ENCODE measurements around the gene RNF11. TPM values are rescaled to one million over a fixed set of nuclear protein-coding genes. Genes with fewer than 3 reads are reported as not detected.

RNF11 gene
- 15.3 and 17.1 TPM in 2 replicates for total RNA-seq

- Mint-ChIP-seq H3K4me3 (peak within 1 kb of the TSS; percentile 92), H3K9me3 (no peaks in the 10 kb centered on the region), H3K4me1 (peaks cover 24% of the 10 kb centered on the region), H3K27ac (peak within 1 kb of the TSS; percentile 93), H3K36me3 (ENCODE audit: low read depth) (peaks cover 4% of the 10 kb centered on the region), H3K27me3 (peaks cover 4% of the 10 kb centered on the region)
- DNase-seq (peak; percentile 94), ATAC-seq (ENCODE audit: low read depth) (peak; percentile 74)
- TF ChIP-seq CTCF (IDR thresholded peaks at IDR 0.05): no peak
- ChIA-PET CTCF (interaction anchor here (1.0 to 1.9 kb wide), 2 partner anchors 47 to 61 kb away, joined by 4 to 5 read pairs; no protein-coding TSS in a partner anchor), POLR2A (interaction anchor here (0.6 to 2.5 kb wide), 8 partner anchors 15 to 759 kb away, joined by 3 to 18 read pairs (median 4); no protein-coding TSS in a partner anchor)
- intact Hi-C loops (cut with micrococcal nuclease): loop anchor here (1.0 to 10.0 kb wide), 9 partner anchors 32 to 821 kb away; partner anchors contain the start of genes BTF3L4, EPS15, FAF1 and NRDC
These were observed at the start of gene RNF11 for GRCh38 chr1:51235673-51236530. TSS of gene RNF11 (plus strand) at chr1:51236273. CDS start at chr1:51236757, 484 bp downstream.

GRCh38 chr1:51188230-51188629, 47.8 kb upstream of the RNF11 start:
- DNase-seq: no peak
- ATAC-seq (ENCODE audit: low read depth): no peak
- Mint-ChIP-seq H3K9me3 (no peaks in the 10 kb centered on the region), H3K27me3 (peaks cover 3% of the 10 kb centered on the region), H3K4me1 (no peaks in the 10 kb centered on the region), H3K4me3 (no peak overlapping the region), H3K27ac (no peak overlapping the region), H3K36me3 (ENCODE audit: low read depth) (no peaks in the 10 kb centered on the region)
- intact Hi-C loops (cut with micrococcal nuclease): no loop called here
- ChIA-PET POLR2A (no interaction called here), CTCF (interaction anchor here (0.7 to 5.6 kb wide), 10 partner anchors 9 to 439 kb away, joined by 3 to 124 read pairs (median 8); no protein-coding TSS in a partner anchor)
- TF ChIP-seq CTCF (IDR thresholded peaks at IDR 0.05): no peak

- Mint-ChIP-seq H3K36me3 (ENCODE audit: low read depth) (no peaks in the 10 kb centered on the region), H3K4me3 (no peak overlapping the region), H3K4me1 (no peaks in the 10 kb centered on the region), H3K27me3 (peaks cover 2% of the 10 kb centered on the region), H3K27ac (no peak overlapping the region), H3K9me3 (no peaks in the 10 kb centered on the region)
- ATAC-seq (ENCODE audit: low read depth) (peak; percentile 34), DNase-seq (no peak)
- intact Hi-C loops (cut with micrococcal nuclease): loop anchor here (1.0 kb wide), 5 partner anchors 47 to 439 kb away; partner anchors contain the start of gene RNF11
- peak; percentile 24 for TF ChIP-seq CTCF (IDR thresholded peaks at IDR 0.05)
- ChIA-PET POLR2A (interaction anchor here (1.0 kb wide), 1 partner anchor 416 kb away, joined by 3 read pairs; no protein-coding TSS in a partner anchor), CTCF (interaction anchor here (0.6 to 5.6 kb wide), 20 partner anchors 8 to 484 kb away, joined by 3 to 124 read pairs (median 4); no protein-coding TSS in a partner anchor)
These were observed 46.5 kb upstream of the RNF11 start for GRCh38 chr1:51189421-51190073.

- CTCF ChIA-PET: interaction anchor here (0.9 to 5.6 kb wide), 11 partner anchors 18 to 416 kb away, joined by 3 to 124 read pairs (median 3); no protein-coding TSS in a partner anchor
- H3K4me1 Mint-ChIP-seq: no peaks in the 10 kb centered on the region
- H3K36me3 Mint-ChIP-seq (ENCODE audit: low read depth): no peaks in the 10 kb centered on the region
- H3K27ac Mint-ChIP-seq: no peak overlapping the region
- intact Hi-C loops (cut with micrococcal nuclease): no loop called here
- H3K9me3 Mint-ChIP-seq: no peaks in the 10 kb centered on the region
- DNase-seq: no peak
- peaks cover 4% of the 10 kb centered on the region for H3K27me3 Mint-ChIP-seq
- no peak for ATAC-seq (ENCODE audit: low read depth)
- no peak overlapping the region for H3K4me3 Mint-ChIP-seq
- POLR2A ChIA-PET: interaction anchor here (0.7 to 1.4 kb wide), 2 partner anchors 318 to 416 kb away, joined by 3 read pairs; no protein-coding TSS in a partner anchor
- no peak for TF ChIP-seq CTCF (IDR thresholded peaks at IDR 0.05)
These were observed 45.1 kb upstream of the RNF11 start for GRCh38 chr1:51190961-51191360.
